Spleen (tissue), 11 donors: Measurements from ENCODE around the gene NCSTN. TPM values are rescaled to one million over a fixed set of nuclear protein-coding genes. Genes with fewer than 3 reads are reported as not detected.

Source experiments
- DNase-seq: peaks from one replicate; pipeline ENCODE4 v3.0.0-alpha.2; 2020
- H3K27ac ChIP-seq, 8 donors: fragments of 200-600 bp; sonication (generic) in 7 of 8; 1 replicate in 4 of 8; 2 replicates in 4 of 8; pipeline versions ENCODE4 v1.5.0 to v1.8.0; 2016 to 2021; ENCODE audit warnings: inconsistent platforms in 4 of 8, mild to moderate bottlenecking in 4 of 8, moderate library complexity in 1 of 8
- H3K27me3 ChIP-seq, 7 donors: fragments of 200-600 bp; sonication (generic) in 6 of 7; replicated peaks in 1 of 7; 1 replicate in 4 of 7; 2 replicates in 3 of 7; pipeline versions ENCODE4 v1.5.0 to v1.8.0; 2016 to 2021; ENCODE audit warnings: inconsistent platforms in 3 of 7, mild to moderate bottlenecking in 1 of 7
- H3K36me3 ChIP-seq, 6 donors: fragments of 200-600 bp; sonication (generic) in 5 of 6; 1 replicate in 4 of 6; 2 replicates in 2 of 6; pipeline versions ENCODE4 v1.5.0 to v1.8.0; 2016 to 2021; ENCODE audit warnings: inconsistent platforms in 2 of 6
- H3K4me1 ChIP-seq, 6 donors: fragments of 200-600 bp; sonication (generic) in 5 of 6; 1 replicate in 3 of 6; 2 replicates in 3 of 6; pipeline versions ENCODE4 v1.5.0 to v1.8.0; 2016 to 2021; ENCODE audit warnings: inconsistent platforms in 3 of 6
- H3K4me3 ChIP-seq, 8 donors: fragments of 200-600 bp; sonication (generic) in 7 of 8; 1 replicate in 4 of 8; 2 replicates in 4 of 8; pipeline versions ENCODE4 v1.5.0 to v1.8.0; 2016 to 2021; ENCODE audit warnings: inconsistent platforms in 4 of 8, mild to moderate bottlenecking in 4 of 8, moderate library complexity in 2 of 8
- H3K9me3 ChIP-seq, 8 donors: fragments of 200-600 bp; sonication (generic) in 7 of 8; 1 replicate in 4 of 8; 2 replicates in 4 of 8; pipeline versions ENCODE4 v1.5.0 to v1.8.0; 2016 to 2021; ENCODE audit warnings: inconsistent platforms in 4 of 8
- POLR2A ChIP-seq, 3 donors: fragments of 450-650 bp; IDR thresholded peaks; one replicate each; pipeline ENCODE4 v1.5.1; 2017; ENCODE audit warnings: antibody characterized with exemption in 3 of 3, mild to moderate bottlenecking in 1 of 3
- POLR2AphosphoS5 ChIP-seq, 3 donors: sonication (generic); formaldehyde crosslinking; IDR thresholded peaks; one replicate each; pipeline ENCODE4 v1.5.1; 2017; ENCODE audit warnings: antibody characterized with exemption in 3 of 3
- WGBS, 5 donors: extraction: QIAGEN DNeasy Blood & Tissue Kit in 3 of 5; methylation state at CpG; one replicate each; pipeline versions ENCODE4 v1.1.5 to v1.1.7; 2013 to 2018; 5-methylcytosine and 5-hydroxymethylcytosine counted together
- intact Hi-C: fragments of 100-400 bp; cut with DNase I; formaldehyde crosslinking; loops from one replicate; pipeline ENCODE4 v1.15.0; 2023; ENCODE audit warnings: low total_unique reads
- polyA plus RNA-seq, 3 donors: library from polyadenylated mRNA; stranded (reverse); fragments of 200-250 nt; gene quantifications; one replicate each; pipeline ENCODE4 v1.2.1, GENCODE V29; 2013
- total RNA-seq, 7 donors: library from RNA; depleted of rRNA in 3 of 7; stranded (reverse); fragments of >200 nt in 3 of 7; fragmentation: NEBNext Ultra II Directional in 4 of 7; extraction: Animal tissue kit (Norgen Biotek cat#: 25700) in 4 of 7; gene quantifications; one replicate each; pipeline versions ENCODE4 v1.1.0 to v1.2.1, GENCODE V29; 2016 to 2021
- TF ChIP-seq, protein P1 (sequence below), 11 experiments: fragments of 200-600 bp in 7 of 11; fragments of 450-650 bp in 4 of 11; sonication (generic) in 4 of 11; IDR thresholded peaks in 8 of 11; conservative IDR thresholded peaks in 3 of 11; 1 replicate in 7 of 11; 2 replicates in 4 of 11; pipeline versions ENCODE4 v1.4.0 to v1.8.0; 2016 to 2021; ENCODE audit warnings: antibody characterized with exemption in 11 of 11, inconsistent platforms in 4 of 11, mild to moderate bottlenecking in 1 of 11
- donor health status: healthy with polysubstance abuse.
- donor health status: DM: no; HTN: no; CAD: no; lungs with moderate emphysema.
- donor health status: DM: no; HTN: no; CAD: no.
- donor health status: Bipolar disorder and iron deficiency.
- donor health status: healthy.
- donor health status: DM: no; HTN: no; CAD: no.
- donor health status: DM: yes; HTN: yes; CAD: no.

Gene NCSTN
- total and polyA plus RNA-seq, 10 donors, result 36.2 to 109 (median 88.4) TPM

DNA sequence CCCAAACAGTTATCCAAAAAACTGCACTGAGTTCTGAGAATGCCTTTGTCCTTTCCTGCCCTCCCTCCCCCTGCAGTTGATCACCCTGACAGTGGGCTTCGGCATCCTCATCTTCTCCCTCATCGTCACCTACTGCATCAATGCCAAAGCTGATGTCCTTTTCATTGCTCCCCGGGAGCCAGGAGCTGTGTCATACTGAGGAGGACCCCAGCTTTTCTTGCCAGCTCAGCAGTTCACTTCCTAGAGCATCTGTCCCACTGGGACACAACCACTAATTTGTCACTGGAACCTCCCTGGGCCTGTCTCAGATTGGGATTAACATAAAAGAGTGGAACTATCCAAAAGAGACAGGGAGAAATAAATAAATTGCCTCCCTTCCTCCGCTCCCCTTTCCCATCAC lies 14.9 kb downstream of the NCSTN start:
- TF ChIP-seq, protein P1, sequence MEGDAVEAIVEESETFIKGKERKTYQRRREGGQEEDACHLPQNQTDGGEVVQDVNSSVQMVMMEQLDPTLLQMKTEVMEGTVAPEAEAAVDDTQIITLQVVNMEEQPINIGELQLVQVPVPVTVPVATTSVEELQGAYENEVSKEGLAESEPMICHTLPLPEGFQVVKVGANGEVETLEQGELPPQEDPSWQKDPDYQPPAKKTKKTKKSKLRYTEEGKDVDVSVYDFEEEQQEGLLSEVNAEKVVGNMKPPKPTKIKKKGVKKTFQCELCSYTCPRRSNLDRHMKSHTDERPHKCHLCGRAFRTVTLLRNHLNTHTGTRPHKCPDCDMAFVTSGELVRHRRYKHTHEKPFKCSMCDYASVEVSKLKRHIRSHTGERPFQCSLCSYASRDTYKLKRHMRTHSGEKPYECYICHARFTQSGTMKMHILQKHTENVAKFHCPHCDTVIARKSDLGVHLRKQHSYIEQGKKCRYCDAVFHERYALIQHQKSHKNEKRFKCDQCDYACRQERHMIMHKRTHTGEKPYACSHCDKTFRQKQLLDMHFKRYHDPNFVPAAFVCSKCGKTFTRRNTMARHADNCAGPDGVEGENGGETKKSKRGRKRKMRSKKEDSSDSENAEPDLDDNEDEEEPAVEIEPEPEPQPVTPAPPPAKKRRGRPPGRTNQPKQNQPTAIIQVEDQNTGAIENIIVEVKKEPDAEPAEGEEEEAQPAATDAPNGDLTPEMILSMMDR (IDR thresholded peaks at IDR 0.05 in 8 of 11, conservative IDR thresholded peaks at IDR 0.05 in 3 of 11), result no peak
- intact Hi-C loops, result no loop called here
- no peaks in the 10 kb centered on the region for H3K9me3 ChIP-seq
- H3K4me3 ChIP-seq, result no peak overlapping the region
- peaks cover 14 to 86% (median 75%) of the 10 kb centered on the region in 6 donors for H3K36me3 ChIP-seq
- no peak overlapping the region for H3K27ac ChIP-seq
- DNase-seq, result no peak
- H3K4me1 ChIP-seq, result no peaks in the 10 kb centered on the region
- WGBS, 5 donors, result 90 to 100% (median 93%) methylated on average over 4 of the region's 4 CpGs
- H3K27me3 ChIP-seq, result no peaks in the 10 kb centered on the region

DNA sequence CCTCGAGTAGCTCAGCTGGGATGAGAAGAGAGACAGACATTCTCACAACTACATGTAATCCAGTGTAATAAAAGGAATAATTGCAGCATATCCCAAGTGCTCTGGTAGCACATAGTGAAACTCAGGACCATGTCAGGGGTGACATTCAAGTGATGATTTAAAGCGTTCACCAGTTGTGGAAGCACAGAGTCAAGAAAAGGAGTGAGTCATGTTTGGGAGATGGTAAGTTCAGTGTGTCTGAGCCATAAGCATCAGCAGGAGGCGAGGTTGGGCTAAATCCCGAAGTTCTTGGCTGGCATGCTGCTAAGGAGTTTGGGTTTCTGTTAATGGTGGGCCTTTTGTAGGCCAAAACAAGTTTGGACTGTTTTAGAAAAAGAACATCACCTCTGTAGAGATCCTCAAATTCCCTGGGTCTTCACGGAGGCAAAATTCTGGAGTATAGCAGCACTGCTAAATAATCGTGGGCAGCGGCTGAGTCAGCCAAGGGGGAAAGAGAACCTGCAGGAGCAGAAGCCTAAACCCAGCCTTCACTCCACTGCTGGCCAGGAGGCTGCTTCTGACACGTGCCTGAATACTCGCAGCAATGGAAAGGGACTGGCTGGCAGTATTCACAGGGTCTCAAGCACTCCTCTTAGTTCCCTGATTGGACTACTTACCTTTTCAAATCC lies 16.5 kb downstream of the NCSTN start:
- peaks cover 7 to 70% (median 59%) of the 10 kb centered on the region in 6 donors for H3K36me3 ChIP-seq
- 90 to 96% (median 94%) methylated on average over 9 of the region's 9 CpGs for WGBS, 5 donors

DNA sequence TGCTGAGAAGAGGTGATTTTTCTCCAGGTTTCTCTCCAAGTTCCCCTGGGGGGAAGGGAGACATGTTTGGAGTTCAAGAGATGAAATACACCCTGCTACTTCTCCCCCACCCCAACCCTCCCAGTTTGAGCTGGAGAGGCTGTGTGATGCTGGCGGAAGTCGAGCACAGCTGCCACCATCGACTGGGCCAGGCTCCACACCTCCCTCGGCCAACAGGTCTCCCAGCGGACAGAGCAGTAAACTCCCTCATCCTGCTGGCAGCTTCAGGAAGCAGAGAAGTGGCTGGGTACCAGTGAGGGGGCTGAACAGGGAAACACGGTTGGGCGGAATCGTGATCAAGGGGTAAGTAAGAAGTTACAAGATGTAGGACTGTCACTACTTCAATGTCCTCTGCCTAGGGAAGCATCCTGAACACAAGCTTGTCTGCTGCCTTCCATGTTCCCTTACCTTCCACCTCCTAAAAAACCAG lies 17.1 kb downstream of the NCSTN start:
- no peak for DNase-seq
- no peak overlapping the region for H3K27ac ChIP-seq
- H3K36me3 ChIP-seq, result peaks cover 5 to 64% (median 53%) of the 10 kb centered on the region in 6 donors
- TF ChIP-seq POLR2A (IDR thresholded peaks at IDR 0.05), result no peak
- H3K4me3 ChIP-seq, result no peak overlapping the region
- intact Hi-C loops, result no loop called here
- 88 to 92% (median 91%) methylated on average over 7 to 8 of the region's 8 CpGs for WGBS, 5 donors
- H3K4me1 ChIP-seq, result no peaks in the 10 kb centered on the region
- no peaks in the 10 kb centered on the region for H3K9me3 ChIP-seq
- no peaks in the 10 kb centered on the region for H3K27me3 ChIP-seq

More for the DNA sequence above, 16.5 kb downstream of the NCSTN start:
- intact Hi-C loops, result no loop called here
- H3K4me1 ChIP-seq, result no peaks in the 10 kb centered on the region
- H3K27me3 ChIP-seq, result no peaks in the 10 kb centered on the region
- TF ChIP-seq, protein P1 (IDR thresholded peaks at IDR 0.05 in 8 of 11, conservative IDR thresholded peaks at IDR 0.05 in 3 of 11), result no peak
- no peak for TF ChIP-seq POLR2A (IDR thresholded peaks at IDR 0.05)
- peak in 1 of 3 donors; percentile 14 for TF ChIP-seq POLR2AphosphoS5 (IDR thresholded peaks at IDR 0.05)
- no peaks in the 10 kb centered on the region for H3K9me3 ChIP-seq
- no peak overlapping the region for H3K4me3 ChIP-seq
- no peak for DNase-seq
- no peak overlapping the region for H3K27ac ChIP-seq

DNA sequence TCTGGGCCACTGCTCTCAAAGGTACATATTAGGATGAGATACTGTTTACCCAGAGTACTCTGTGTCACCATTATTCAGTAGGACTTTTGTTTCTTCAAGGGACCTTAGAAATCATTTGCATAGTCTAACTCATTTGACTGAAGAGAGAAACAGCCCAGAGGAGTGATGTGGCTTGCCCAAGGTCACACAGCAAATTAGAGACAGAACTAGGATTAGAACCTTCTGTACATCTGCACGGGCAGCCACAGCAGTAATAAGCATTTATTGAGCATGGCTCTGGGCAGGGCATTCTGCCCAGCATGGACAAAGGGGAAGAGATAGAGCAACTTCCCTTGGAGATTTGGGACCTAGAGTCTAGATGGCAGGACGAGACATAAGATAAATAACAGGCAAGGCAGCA lies 18.0 kb downstream of the NCSTN start:
- intact Hi-C loops, result no loop called here
- Histone ChIP-seq H3K36me3 (peaks cover 3 to 55% (median 43%) of the 10 kb centered on the region in 6 donors), H3K27me3 (no peaks in the 10 kb centered on the region), H3K4me1 (no peaks in the 10 kb centered on the region), H3K27ac (no peak overlapping the region), H3K4me3 (no peak overlapping the region), H3K9me3 (no peaks in the 10 kb centered on the region)
- DNase-seq, result no peak
- 67 to 88% (median 82%) methylated on average over 2 of the region's 2 CpGs for WGBS, 5 donors
- TF ChIP-seq POLR2AphosphoS5 (IDR thresholded peaks at IDR 0.05) (no peak), POLR2A (IDR thresholded peaks at IDR 0.05) (no peak)
- TF ChIP-seq, protein P1 (IDR thresholded peaks at IDR 0.05 in 8 of 11, conservative IDR thresholded peaks at IDR 0.05 in 3 of 11), result no peak
